Prostate gland (tissue), 2 donors: ENCODE measurements around the gene GSTK1.

Experiments used
- POLR2A ChIP-seq: fragments of 450-650 bp; IDR thresholded peaks from one replicate; pipeline ENCODE4 v1.6.1; 2016; ENCODE audit warnings: antibody characterized with exemption, mild to moderate bottlenecking
- POLR2AphosphoS5 ChIP-seq: sonication (generic); formaldehyde crosslinking; IDR thresholded peaks from one replicate; pipeline ENCODE4 v1.6.1; 2017; ENCODE audit warnings: antibody characterized with exemption
- TF ChIP-seq, protein P1 (sequence below), 4 experiments: fragments of 200-600 bp in 2 of 4; fragments of 450-650 bp in 2 of 4; sonication (generic) in 2 of 4; IDR thresholded peaks; 1 replicate in 3 of 4; 2 replicates in 1 of 4; pipeline ENCODE4 v1.5.1; 2016 to 2019; ENCODE audit warnings: antibody characterized with exemption in 4 of 4, mild to moderate bottlenecking in 2 of 4, moderate library complexity in 2 of 4

- TF ChIP-seq, protein P1, sequence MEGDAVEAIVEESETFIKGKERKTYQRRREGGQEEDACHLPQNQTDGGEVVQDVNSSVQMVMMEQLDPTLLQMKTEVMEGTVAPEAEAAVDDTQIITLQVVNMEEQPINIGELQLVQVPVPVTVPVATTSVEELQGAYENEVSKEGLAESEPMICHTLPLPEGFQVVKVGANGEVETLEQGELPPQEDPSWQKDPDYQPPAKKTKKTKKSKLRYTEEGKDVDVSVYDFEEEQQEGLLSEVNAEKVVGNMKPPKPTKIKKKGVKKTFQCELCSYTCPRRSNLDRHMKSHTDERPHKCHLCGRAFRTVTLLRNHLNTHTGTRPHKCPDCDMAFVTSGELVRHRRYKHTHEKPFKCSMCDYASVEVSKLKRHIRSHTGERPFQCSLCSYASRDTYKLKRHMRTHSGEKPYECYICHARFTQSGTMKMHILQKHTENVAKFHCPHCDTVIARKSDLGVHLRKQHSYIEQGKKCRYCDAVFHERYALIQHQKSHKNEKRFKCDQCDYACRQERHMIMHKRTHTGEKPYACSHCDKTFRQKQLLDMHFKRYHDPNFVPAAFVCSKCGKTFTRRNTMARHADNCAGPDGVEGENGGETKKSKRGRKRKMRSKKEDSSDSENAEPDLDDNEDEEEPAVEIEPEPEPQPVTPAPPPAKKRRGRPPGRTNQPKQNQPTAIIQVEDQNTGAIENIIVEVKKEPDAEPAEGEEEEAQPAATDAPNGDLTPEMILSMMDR (IDR thresholded peaks at IDR 0.05) = no peak
- TF ChIP-seq POLR2A (no peak), POLR2AphosphoS5 (peak; percentile 72)
Observed at GRCh38 chr7:143245123-143245522, 18.1 kb upstream of the GSTK1 start.
